Heart right ventricle (tissue), 16 donors: ENCODE measurements around the gene ENSA. TPM values are rescaled to one million over a fixed set of nuclear protein-coding genes. Genes with fewer than 3 reads are reported as not detected.
A peak's percentile ranks its signal among the peaks of the same experiment; 100 is the strongest.
"Not testable (repeated sequence)": the region's sequence is repeated elsewhere in the genome, so short reads cannot be mapped to it uniquely, and the experiment has no call there.

Source experiments
- ATAC-seq, 8 donors: fragments of 200-7000 bp; cut with Tn5 transposase; one replicate each; pipeline ENCODE4 v1.9.1; 2020; ENCODE audit warnings: mild to moderate bottlenecking in 8 of 8, moderate library complexity in 8 of 8, moderate number of reproducible peaks in 1 of 8
- DNase-seq, 2 donors: peaks; one replicate each; pipeline ENCODE4 v3.0.0-alpha.2; 2020
- H3K27ac ChIP-seq, 10 donors: fragments of 200-600 bp; sonication (generic) in 2 of 10; one replicate each; pipeline versions ENCODE4 v1.5.0 to v1.8.0; 2020 to 2022; ENCODE audit warnings: mild to moderate bottlenecking in 3 of 10
- H3K27me3 ChIP-seq, 7 donors: fragments of 200-600 bp; one replicate each; pipeline ENCODE4 v1.8.0; 2021 to 2022; ENCODE audit warnings: mild to moderate bottlenecking in 2 of 7
- H3K36me3 ChIP-seq, 9 donors: fragments of 200-600 bp; sonication (generic) in 1 of 9; one replicate each; pipeline versions ENCODE4 v1.5.0 to v1.8.0; 2020 to 2022; ENCODE audit warnings: mild to moderate bottlenecking in 2 of 9
- H3K4me1 ChIP-seq, 9 donors: fragments of 200-600 bp; sonication (generic) in 1 of 9; one replicate each; pipeline versions ENCODE4 v1.5.0 to v1.8.0; 2020 to 2022; ENCODE audit warnings: mild to moderate bottlenecking in 4 of 9
- H3K4me3 ChIP-seq, 10 donors: fragments of 200-600 bp; sonication (generic) in 2 of 10; one replicate each; pipeline versions ENCODE4 v1.5.0 to v1.8.0; 2020 to 2022; ENCODE audit warnings: mild to moderate bottlenecking in 7 of 10, moderate library complexity in 2 of 10
- H3K9me3 ChIP-seq, 11 donors: fragments of 200-600 bp in 10 of 11; sonication (generic) in 2 of 11; one replicate each; pipeline versions ENCODE4 v1.5.0 to v1.8.0; 2013 to 2022; ENCODE audit warnings: mild to moderate bottlenecking in 2 of 11, control low read depth in 1 of 11, moderate library complexity in 1 of 11
- WGBS, 2 donors: extraction: QIAGEN DNeasy Blood & Tissue Kit; methylation state at CpG; one replicate each; pipeline ENCODE4 v1.1.7; 2013; ENCODE audit warnings: inconsistent platforms in 1 of 2; 5-methylcytosine and 5-hydroxymethylcytosine counted together
- intact Hi-C, 10 donors: fragments of 100-400 bp; cut with DNase I; formaldehyde crosslinking; loops; one replicate each; pipeline versions ENCODE4 v1.11.1 to v1.14.2; 2022
- polyA plus RNA-seq, 2 donors: library from polyadenylated mRNA; stranded (reverse); fragments of 200-250 nt; gene quantifications; one replicate each; pipeline ENCODE4 v1.2.3, GENCODE V29; 2013
- total RNA-seq, 10 donors: library from RNA; stranded (reverse); fragmentation: NEBNext Ultra II Directional in 3 of 10; extraction: Animal tissue kit (Norgen Biotek cat#: 25700) in 3 of 10; gene quantifications; one replicate each; pipeline versions ENCODE4 v1.2.1 to v1.2.4, GENCODE V29; 2021 to 2023
- TF ChIP-seq, protein P1 (sequence below), 9 donors: fragments of 200-600 bp; sonication (generic) in 2 of 9; IDR thresholded peaks; one replicate each; pipeline versions ENCODE4 v1.5.0 to v1.8.0; 2021 to 2022; ENCODE audit warnings: antibody characterized with exemption in 9 of 9, mild to moderate bottlenecking in 5 of 9, moderate library complexity in 1 of 9
- donor health status: Arrhythmogenic right ventricular cardiomyopathy.
- donor health status: ischemic (EF 13 %, LVEDD 7.1; RV severe dilation, severe dysfunction).
- donor health status: healthy with polysubstance abuse.
- donor health status: DM: no; HTN: yes; CAD: no.
- donor health status: DM: no; HTN: no; CAD: no.
- donor health status: ischemic (EF 25% LVEDD 6.9; RV normal size, moderate dysfunction).
- donor health status: ischemic (EF 25% LVEDD 5.7; RV mildly dilated, moderate dysfunction).
- donor health status: healthy.
- donor health status: DM: yes; HTN: yes; CAD: no.
- donor health status: Ischemic cardiomyopathy.
- donor health status: ischemic (EF 35%, LVEDD 5.7; RV mildly dilated, moderate dysfunction).
- donor health status: nonischemic (EF 11% LVEDD 7.7; RV severe dilation, severe dysfunction).
- donor health status: DM: yes; HTN: yes; CAD: no.
- donor health status: PGD.
- donor health status: ischemic (EF 29% LVEDD 5.4; RV normal size, mild dysfunction).
- donor health status: nonischemic (EF 23%, LVEDD 6.1; RV moderate dilation, normal function).

The ENSA gene
- total and polyA plus RNA-seq, 12 donors, result 66.7 to 148 (median 129) TPM

DNA sequence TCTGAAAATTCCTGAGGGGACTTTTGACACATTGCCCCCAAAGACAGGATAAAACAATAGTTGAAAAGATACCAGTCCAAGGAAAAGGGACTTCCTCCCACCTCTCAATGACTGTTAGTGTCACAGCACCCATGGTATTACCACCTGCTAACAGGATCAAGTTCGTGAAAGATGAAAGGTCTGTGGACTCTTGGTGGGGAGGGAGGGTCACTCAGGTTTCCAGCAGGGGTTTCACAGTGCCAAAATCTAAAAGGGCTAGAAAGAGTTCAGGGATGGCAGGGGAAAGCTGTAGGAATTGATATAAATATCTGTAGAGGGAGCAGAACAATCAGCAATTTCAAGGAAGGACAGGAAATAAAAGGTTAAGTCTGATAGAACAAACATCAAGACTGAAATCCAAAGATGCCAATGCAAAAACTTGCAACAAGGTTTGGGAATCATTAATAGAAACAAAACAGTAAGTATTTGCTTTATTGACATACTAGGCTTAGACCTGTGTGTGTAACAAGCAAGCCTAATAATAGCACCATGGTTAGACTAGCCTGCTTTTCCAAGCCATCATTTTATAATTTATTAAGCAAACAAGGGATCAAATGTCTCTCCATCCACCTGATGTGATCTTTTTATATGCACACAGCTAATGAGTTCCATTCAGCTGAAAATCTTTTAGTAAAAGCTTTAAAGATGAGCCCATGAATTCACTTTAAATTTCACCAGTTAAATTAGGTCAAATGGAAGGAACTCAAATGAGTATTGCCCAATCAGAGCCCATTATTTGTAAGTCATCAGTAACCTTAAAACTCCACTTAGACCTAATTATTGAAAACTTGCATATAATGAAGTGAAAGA lies 53.7 kb downstream of the ENSA start:
- H3K9me3 ChIP-seq, result no peaks in the 10 kb centered on the region
- H3K4me1 ChIP-seq, result peaks cover 12 to 65% (median 63%) of the 10 kb centered on the region in 9 donors
- peak overlapping the region; percentile 69 to 100 (median 100) for H3K27ac ChIP-seq
- 7 to 8% methylated on average over 1 of the region's 1 CpG for WGBS, 2 donors
- ATAC-seq (no peak), DNase-seq (no peak)
- H3K27me3 ChIP-seq, result no peaks in the 10 kb centered on the region
- intact Hi-C loops, result loop anchor here in 3 of 10 donors (5.0 kb wide), 3 partner anchors 37 to 47 kb away; no protein-coding TSS in a partner anchor
- peak overlapping the region; percentile 82 to 99 (median 96) for H3K4me3 ChIP-seq
- TF ChIP-seq, protein P1, sequence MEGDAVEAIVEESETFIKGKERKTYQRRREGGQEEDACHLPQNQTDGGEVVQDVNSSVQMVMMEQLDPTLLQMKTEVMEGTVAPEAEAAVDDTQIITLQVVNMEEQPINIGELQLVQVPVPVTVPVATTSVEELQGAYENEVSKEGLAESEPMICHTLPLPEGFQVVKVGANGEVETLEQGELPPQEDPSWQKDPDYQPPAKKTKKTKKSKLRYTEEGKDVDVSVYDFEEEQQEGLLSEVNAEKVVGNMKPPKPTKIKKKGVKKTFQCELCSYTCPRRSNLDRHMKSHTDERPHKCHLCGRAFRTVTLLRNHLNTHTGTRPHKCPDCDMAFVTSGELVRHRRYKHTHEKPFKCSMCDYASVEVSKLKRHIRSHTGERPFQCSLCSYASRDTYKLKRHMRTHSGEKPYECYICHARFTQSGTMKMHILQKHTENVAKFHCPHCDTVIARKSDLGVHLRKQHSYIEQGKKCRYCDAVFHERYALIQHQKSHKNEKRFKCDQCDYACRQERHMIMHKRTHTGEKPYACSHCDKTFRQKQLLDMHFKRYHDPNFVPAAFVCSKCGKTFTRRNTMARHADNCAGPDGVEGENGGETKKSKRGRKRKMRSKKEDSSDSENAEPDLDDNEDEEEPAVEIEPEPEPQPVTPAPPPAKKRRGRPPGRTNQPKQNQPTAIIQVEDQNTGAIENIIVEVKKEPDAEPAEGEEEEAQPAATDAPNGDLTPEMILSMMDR (IDR thresholded peaks at IDR 0.05), result no peak
- peaks cover 0 to 84% (median 46%) of the 10 kb centered on the region in 9 donors for H3K36me3 ChIP-seq

DNA sequence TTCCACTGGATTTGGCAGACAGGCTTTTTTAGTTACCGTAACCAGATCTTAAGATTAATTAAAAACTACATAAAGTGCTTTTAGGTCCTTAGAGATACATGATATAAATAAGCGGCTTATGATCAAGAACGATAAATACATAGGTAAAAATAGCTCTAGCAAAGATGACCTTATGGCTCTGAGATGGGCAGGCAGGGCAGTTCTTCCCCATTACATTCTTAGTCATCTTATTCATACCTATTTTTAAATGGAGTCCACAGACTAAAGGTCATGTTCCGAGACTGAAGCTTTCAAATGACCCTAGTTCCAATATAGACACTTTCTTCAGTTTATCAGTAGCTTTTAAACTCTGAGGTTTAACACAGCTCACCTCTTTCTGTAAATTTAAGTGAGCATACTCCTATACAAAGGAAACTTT lies 54.3 kb downstream of the ENSA start:
- peak overlapping the region; percentile 69 to 100 (median 100) for H3K27ac ChIP-seq
- H3K9me3 ChIP-seq, result no peaks in the 10 kb centered on the region
- peaks cover 12 to 66% (median 63%) of the 10 kb centered on the region in 9 donors for H3K4me1 ChIP-seq
- no peaks in the 10 kb centered on the region for H3K27me3 ChIP-seq
- DNase-seq, result no peak
- H3K36me3 ChIP-seq, result peaks cover 0 to 89% (median 46%) of the 10 kb centered on the region in 9 donors
- intact Hi-C loops, result loop anchor here in 3 of 10 donors (5.0 kb wide), 3 partner anchors 37 to 47 kb away; no protein-coding TSS in a partner anchor
- H3K4me3 ChIP-seq, result peak overlapping the region; percentile 82 to 99 (median 96)
- ATAC-seq, result peak in 4 of 8 donors; percentile 4 to 43 (median 32)
- 12 to 15% methylated on average over 4 of the region's 4 CpGs for WGBS, 2 donors
- TF ChIP-seq, protein P1 (IDR thresholded peaks at IDR 0.05), result no peak

DNA sequence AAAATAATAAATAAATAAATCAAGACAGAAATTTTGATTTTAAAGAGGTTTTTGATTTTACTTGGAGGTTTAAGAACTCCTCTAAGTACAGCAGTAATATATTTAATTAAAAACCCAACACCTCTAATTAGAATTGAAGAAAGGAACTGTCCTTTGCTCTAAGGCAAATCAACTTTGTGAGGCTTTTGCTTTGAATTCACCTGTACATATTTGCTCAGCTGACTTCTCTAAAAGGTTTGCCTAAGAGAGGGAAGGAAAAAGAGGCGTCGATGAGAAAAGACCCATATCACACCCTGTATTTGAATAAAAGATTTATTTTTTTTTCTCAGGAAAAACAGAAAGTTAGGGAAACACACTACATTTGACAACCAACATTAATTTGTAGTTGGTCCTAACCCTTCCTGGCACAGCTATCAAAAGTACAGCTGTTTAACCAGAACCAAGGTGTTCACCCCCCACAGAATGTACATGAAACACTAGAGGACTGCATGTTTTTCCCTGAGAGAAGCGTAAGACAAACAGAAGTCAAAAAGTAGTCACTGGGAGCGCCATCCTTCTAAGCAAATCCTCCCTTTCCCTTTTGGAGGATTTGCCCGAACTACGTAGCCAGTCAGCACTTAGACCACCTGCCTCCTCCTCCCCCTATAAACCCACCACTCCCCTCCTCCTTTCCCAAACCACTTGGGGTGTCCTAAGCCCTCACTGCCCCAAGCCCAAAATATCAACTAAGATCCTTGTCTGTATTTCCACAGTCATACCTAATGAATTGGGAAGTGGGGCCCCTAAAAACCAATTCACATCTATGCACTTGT lies 54.9 kb downstream of the ENSA start:
- ATAC-seq, result no peak
- peaks cover 14 to 70% (median 66%) of the 10 kb centered on the region in 9 donors for H3K4me1 ChIP-seq
- H3K4me3 ChIP-seq, result peak overlapping the region; percentile 82 to 99 (median 96)
- 34 to 40% methylated on average over 6 of the region's 6 CpGs for WGBS, 2 donors
- no peak for DNase-seq
- H3K27ac ChIP-seq, result peak overlapping the region; percentile 40 to 100 (median 100)
- TF ChIP-seq, protein P1 (IDR thresholded peaks at IDR 0.05), result no peak
- no peaks in the 10 kb centered on the region for H3K27me3 ChIP-seq
- intact Hi-C loops, result loop anchor here in 3 of 10 donors (5.0 kb wide), 3 partner anchors 38 to 48 kb away; no protein-coding TSS in a partner anchor
- H3K36me3 ChIP-seq, result peaks cover 0 to 95% (median 46%) of the 10 kb centered on the region in 9 donors
- no peaks in the 10 kb centered on the region for H3K9me3 ChIP-seq

DNA sequence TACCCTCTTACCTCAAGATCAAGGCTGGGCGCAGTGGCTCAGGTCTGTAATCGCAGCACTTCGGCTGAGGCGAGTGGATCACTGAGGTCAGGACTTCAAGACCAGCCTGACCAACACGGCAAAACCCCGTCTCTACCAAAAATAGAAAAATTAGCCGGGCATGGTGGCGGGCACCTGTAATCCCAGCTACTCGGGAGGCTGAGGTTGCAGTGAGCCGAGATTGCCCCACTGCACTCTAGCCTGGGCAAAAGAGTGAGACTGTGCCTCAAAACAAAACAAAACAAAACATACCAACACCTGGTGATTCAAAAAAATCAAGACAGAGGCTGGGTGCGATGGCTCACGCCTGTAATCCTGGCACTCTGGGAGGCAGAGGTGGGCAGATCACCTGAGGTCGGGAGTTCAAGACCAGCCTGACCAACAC lies 55.8 kb downstream of the ENSA start:
- H3K27me3 ChIP-seq, intact Hi-C loops, H3K9me3 ChIP-seq, DNase-seq, ATAC-seq: not testable (repeated sequence)
- Histone ChIP-seq H3K36me3 (peaks cover 0 to 94% (median 46%) of the 10 kb centered on the region in 9 donors), H3K27ac (peak overlapping the region; percentile 15 to 100 (median 100)), H3K4me3 (peak overlapping the region in 6 of 10 donors; percentile 16 to 99 (median 95)), H3K4me1 (peaks cover 19 to 78% (median 71%) of the 10 kb centered on the region in 9 donors)
- 73 to 89% methylated on average over 13 of the region's 13 CpGs for WGBS, 2 donors
